GM21723 (cell line): ENCODE data around the gene BCKDHA.
"Not testable (repeated sequence)": the region's sequence is repeated elsewhere in the genome, so short reads cannot be mapped to it uniquely, and the experiment has no call there.

Experiments used
- ATAC-seq: cut with Tn5 transposase; IDR thresholded peaks from one replicate; pipeline ENCODE4 v1.9.1; 2021; ENCODE audit warnings: mild to moderate bottlenecking, moderate library complexity; ENCODE audit not compliant: unreplicated experiment

Gene BCKDHA

DNA sequence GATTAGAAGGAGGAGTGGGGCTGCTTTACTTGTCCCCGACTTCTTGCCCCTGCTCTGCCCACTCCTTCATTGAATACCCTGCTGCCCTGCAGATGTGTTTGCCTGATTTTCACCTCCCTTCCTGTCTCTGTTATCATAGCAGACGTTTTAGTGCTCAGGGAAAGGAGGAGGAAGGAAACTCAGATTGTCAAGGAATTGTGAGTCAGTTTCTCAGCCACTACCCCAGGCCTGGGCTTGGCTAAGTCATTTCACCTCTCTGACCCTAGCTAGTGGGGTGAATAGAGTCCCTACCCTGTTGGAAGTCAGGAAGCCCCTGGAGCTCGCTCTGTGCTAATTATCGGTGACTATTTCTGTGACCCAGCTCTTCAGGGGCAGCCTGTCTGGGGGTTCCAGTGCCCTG lies 3.9 kb downstream of the BCKDHA start:
- no peak for ATAC-seq

DNA sequence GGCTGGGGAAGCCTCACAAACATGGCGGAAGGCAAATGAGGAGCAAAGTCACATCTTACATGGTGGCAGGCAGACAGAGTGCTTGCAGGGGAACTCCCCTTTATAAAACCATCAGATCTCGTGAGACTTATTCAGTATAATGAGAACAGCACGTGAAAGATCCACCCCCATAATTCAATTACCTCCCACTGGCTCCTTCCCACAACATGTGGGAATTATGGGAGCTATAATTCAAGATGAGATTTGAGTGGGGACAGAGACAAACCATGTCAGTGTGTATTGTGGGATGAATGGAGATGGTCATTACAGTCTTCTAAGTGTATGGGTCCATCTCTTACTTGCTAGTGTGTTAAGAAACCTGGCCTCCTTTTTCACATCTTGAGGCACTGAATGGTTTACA lies 4.4 kb downstream of the BCKDHA start:
- ATAC-seq: no peak

DNA sequence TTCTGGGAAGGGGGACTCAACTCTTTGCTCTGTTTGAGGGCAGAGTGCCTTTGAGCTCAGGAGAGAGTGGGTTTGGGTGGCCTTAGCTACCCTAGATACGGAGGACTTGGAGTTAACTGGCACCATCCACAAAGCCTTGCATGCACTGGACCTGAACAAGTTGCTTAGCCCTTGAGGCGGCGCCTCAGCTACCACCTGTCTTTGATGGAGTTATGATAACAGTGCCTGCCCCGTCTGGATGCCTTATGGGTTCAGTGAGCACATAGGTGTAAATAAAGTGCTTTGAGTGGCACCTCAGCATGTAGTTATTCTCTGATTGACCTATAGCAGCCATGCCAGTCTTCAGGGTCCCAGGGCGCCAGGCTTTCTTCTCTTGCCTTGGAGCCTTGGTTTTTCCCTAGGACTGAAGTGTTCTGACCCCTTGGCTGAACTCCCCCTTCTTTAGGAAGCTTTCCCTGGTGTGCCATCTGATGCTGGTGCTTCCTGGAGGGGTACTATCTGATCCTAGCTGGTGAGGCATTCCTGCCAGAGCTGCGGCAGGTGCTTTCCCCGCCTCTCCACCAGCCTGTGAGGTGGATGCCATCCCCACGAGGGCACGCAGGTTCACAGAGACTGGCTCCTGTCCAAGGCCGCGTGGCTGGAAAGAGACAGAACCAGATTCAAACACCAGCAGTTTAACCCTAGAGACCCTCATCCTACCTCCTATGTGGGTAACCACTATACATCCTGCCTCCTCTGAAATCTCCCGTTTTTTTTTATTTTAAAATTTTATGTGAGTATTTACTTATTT lies 5.8 kb downstream of the BCKDHA start:
- ATAC-seq: no peak

DNA sequence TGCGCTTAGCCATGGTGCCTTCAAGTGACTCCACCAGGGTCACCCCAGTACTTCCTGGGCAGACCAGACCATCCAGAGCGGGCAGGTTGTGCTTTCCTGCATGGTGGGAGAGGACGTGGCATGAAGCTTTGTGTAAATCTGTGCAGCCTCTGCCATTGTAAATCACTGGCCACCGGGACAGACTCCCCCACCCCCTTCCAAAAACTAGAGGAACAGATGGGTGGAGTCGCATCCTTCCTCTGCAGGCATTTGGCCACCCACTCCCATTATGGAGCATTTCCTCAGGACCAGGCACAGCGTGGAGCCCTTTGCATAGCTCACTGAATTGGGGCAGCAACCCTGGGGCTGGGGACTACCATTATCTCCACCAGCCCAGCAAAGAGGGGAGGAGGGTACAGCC lies 8.2 kb downstream of the BCKDHA start:
- ATAC-seq: no peak

DNA sequence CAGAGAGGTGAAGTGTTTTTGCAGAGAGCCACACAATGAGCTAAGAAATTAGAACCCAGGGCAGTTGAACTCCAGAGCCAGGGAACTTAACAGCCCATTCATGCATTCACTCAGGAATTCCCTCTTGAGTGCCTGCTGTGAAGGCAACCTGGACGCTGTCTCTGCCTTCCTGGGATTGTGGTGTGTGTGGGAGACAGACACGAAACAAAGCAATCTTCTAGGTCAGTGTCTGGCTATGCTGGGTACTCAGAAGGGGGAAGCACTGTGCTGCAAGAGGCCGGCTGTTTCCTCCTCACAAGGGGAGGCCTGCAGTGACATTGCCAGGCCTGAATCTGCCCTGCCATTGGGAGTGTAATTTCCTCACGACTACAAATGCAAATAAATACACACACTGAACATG lies 9.7 kb downstream of the BCKDHA start:
- ATAC-seq: no peak

DNA sequence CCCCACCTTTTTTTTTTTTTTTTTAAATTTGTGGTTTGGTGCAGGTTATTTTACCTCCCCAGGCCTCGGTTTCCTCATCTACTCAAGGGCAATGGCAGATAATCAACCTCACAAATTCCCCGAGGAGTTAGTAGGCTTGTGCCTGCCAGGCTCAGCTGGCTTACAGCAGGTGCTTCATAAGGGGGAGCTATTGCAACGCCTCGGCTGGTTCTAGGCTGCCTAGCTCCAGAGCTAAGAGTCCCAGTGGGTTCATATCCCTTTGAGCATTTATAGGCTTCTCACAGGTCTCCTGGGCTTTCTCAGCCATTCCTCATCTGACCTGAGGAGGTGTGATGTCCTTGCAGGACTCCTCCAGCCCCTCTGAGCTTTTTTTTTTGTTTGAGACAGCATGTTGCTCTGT lies 10.6 kb downstream of the BCKDHA start:
- no peak for ATAC-seq

DNA sequence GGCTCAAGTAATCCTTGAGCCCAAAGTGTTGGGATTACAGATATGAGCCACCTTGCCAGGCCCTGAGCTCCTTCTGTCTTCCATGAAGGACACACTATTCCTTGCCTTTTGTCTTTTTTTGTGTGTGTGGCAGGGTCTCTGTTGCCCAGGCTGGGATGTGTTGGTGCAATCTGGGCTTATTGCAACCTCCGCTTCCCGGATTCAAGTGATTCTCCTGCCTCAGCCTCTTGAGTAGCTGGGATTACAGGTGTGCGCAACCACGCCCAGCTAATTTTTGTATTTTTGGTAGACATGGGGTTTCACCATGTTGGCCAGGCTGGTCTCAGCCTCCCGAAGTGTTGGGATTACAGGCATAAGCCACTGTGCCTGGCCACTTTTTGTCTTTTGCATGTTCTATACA lies 11.2 kb downstream of the BCKDHA start:
- ATAC-seq: not testable (repeated sequence)

DNA sequence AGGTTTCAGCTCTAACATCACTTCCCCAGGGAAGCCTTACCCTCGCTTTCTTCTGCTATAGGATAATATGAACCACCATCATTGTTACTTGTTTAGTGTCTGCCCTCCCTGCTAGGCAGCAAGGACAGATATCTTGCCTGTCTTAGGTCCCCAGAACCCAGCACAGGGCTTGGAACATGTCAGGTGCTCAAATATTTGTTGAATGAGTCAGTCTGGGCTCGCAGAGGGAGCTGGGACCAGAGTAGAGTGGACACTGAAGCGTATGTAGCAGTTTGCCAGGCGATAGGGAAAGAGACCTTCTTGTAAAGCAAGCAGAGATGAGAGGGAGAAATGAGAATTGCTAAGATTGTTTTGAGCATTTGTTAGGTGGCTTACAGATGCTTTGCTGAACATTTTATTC lies 11.7 kb downstream of the BCKDHA start:
- no peak for ATAC-seq

DNA sequence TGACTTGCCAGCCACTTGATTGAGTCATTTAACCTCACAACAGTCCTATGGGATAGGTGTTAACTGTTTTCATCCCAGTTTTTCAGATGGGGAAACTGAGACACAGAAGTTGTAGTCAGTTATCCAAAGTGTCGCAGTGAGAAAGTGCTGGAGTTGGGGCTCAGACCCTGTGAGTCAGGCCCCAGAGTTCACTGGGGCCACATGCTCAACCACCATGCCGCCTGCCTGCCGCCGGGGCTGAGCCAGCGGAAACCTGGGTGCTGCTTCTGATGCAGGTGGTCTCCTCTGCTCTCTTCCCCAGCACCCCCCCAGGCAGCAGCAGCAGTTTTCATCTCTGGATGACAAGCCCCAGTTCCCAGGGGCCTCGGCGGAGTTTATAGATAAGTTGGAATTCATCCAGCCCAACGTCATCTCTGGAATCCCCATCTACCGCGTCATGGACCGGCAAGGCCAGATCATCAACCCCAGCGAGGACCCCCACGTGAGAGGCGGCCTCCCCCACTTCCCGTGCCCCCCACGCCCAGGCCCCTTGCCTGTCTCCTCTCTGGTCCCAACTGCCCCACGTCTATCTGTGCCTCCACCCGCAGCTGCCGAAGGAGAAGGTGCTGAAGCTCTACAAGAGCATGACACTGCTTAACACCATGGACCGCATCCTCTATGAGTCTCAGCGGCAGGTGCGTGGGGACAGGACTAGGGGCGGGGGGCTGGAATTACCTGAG lies 12.9 kb downstream of the BCKDHA start:
- ATAC-seq: no peak

DNA sequence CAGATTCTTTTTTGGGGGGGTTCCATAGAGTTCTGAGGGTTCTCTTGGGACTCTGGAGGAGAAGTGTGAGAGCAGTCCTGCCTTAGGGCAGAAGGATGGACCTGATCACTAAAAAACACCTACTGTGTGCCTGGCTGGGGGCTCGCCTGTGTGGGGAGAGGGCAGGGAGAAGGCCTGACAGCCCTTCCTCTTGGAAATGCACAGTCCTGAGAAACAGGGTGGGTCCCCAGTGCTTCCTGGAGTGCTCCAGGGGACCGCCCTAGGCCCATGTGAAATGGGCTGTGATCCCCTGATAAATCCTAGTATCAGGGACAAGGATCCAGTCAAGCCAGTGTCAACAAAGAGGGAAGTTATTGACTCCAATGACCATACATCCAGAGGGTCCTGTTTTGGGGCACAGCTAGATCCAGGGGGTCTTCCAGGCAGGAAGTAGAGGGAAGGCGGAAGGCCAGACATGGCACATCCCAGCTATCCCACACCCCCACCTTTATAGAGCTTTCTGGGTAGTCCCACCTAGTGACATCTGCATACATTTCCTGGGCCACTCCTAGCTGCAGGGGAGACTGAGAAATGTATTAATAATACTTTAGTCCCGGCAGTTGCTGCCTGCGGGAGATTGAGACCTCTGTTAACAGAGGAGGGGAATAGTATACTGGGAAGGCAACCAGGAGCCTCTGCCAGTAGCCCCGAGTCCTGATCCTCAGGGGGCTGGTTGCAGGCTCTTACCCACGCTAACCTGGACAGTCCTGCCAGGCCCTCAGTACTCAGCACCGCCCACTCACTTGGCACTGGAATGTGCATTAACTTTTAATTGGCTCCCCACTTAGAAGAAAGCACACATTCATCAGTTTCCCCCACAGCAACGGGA lies 13.7 kb downstream of the BCKDHA start:
- no peak for ATAC-seq

DNA sequence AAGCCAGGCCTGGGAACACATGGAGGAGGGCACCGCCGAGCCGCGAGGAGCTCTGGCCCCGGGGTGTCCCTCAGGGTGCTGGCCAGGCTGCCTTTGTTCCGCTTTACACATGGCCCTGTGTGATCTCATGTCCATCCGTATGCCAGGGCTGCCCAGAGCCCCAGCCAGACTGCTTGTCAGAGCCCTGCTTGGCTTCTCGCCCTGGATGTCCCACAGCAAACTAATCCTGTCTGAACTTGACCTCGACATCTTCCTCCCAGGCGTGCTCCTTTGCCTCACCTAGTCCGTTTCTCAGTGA lies 14.3 kb downstream of the BCKDHA start:
- ATAC-seq: no peak

DNA sequence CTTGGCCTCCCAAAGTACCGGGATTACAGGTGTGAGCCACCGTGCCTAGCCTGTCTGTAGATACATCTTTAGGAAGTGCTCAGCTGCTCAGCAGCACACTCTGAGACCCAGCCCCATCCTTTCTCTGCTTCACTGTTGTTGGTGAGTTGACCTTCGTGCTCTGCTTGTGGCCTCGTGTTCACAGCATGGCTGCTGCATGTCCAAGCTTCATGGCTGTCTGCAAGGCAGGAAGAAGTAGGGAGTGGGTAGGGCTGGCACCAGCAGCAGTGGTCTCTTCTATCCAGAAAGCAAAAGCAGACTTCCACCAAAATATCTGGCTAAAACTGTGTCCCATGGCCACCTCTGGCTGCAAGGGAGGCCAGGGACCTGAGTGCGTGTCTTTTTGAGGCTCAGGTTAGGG lies 15.3 kb downstream of the BCKDHA start:
- ATAC-seq: no peak

DNA sequence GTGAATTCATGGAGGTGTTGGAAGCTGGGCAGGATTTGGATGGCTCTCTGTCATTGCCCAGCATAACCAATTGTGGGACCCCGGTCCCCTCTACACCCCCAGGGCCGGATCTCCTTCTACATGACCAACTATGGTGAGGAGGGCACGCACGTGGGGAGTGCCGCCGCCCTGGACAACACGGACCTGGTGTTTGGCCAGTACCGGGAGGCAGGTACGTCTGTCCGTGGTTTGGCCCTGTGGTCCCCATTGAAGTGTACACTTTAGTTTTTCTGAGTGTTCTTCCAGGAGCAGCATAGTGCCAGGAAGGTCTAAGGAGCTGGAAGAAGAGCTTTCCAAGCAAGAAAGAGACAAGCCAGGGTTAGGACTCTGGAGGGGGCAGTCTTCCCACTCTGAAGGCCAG lies 16.3 kb downstream of the BCKDHA start:
- ATAC-seq: no peak

DNA sequence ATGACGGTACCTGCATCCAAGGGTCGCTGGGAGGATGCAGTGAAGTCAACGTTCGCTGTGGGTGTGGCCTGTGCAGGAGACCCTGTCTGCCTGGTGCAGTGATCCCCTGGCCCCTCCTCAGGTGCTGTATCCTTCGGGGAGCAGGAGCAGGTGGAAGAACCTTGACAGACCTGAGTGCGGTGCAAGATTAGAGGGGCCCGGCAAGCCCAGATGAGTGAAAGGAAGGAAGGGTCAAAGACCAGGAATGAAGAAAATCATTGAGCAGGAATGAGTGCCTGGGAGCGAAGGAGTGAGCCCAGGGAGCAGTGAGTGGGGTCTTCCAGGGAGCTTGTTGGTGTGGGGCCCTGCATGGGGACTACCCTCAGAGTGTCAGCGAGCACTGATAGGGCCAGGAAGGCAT lies 16.8 kb downstream of the BCKDHA start:
- no peak for ATAC-seq

DNA sequence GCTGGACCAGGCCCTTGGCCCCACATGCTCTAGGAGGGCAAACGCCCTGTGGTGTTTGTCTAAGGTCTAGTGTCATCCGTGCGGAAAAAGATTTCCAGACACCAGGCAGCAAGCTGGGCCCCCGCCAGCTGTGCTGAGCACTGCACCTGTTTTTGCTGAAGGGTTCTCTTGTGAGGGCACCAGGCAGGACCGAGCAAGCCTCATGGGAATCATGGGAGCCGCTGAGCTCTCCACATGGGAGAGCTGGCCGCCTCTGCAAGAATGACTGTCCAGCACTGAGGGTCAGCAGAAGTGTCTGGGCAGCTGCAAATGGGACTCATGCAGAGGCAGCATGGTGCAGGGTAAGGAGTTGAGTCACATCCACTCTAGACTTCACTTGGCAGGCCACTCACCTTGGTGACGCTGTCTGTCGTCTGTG lies 17.5 kb downstream of the BCKDHA start:
- ATAC-seq: no peak

DNA sequence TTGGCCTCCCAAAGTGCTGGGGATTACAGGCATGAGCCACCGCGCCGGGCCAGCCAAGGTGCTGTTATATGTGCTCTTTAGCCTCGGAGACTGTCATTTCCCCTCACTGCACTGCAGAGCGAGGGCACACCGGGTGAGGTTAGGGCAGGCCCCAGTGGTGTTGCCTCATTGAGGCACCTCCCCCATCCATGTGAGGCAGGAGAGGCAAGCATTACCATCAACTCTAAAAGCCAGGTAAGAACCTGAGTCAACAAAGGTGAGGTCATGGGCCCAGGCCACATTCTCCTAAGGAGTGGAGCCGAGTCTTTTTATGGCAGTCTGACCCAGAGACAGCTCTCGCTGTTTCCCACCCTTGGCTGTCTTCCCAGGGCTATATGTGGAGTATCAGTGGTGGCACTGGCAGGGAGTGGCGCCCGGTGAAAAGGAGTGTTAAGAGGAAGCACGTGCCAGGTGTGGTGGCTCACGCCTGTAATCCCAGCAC lies 18.6 kb downstream of the BCKDHA start:
- no peak for ATAC-seq

DNA sequence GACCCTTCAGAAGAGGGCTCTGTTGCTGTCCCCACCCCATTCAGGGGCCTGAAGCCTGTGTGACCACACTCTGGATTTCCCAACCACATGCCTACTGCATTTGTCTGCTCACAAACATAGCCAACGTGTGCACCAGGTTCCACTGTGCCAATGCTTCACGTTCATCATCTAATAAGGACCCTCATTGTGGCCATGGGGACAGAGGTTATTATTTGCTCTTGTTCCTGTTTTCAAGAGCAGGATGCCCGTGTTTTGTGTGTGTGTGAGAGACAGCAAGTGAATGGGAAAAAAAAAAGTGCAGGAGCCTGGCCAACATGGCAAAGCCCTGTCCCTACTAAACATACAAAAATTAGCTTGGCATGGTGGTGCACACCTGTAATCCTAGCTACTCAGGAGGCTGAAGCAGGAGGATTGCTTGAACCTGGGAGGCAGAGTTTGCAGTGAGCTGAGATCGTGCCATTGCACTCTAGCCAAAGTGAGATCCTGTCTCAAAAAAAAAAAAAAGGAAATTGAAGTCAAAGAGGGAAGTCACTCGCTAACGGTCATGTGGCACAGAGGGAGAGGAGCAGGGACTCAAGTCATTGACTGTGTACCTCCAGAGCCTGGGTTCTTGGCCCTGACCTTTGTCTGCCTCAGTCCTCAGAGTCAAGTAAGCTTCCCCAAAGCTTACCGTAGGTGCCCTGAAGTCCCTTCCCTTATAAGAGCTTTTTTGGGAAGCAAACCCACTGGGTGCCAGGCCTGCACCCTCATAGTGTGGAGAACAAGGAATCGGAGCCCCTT lies 22.7 kb downstream of the BCKDHA start:
- no peak for ATAC-seq

DNA sequence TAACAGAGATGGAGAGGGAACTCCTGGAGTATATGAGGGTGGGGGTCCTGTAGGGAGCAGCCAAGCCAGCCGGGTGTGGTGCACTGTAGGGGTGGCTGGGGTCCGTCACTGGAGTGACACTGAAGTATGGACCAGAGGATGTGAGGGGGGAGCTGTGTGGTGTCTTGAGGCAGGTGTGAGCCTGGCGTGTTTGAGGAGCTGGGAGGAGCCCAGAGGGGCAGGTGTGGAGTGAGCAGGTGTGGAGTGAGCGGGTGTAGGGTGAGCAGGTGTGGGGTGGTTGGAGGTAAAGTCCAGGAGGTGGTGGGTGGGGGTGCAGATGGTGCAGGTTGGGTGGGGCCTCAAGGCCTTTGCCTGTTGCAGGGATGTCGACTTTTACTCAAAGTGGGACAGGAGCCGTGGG lies 23.7 kb downstream of the BCKDHA start:
- ATAC-seq: no peak

DNA sequence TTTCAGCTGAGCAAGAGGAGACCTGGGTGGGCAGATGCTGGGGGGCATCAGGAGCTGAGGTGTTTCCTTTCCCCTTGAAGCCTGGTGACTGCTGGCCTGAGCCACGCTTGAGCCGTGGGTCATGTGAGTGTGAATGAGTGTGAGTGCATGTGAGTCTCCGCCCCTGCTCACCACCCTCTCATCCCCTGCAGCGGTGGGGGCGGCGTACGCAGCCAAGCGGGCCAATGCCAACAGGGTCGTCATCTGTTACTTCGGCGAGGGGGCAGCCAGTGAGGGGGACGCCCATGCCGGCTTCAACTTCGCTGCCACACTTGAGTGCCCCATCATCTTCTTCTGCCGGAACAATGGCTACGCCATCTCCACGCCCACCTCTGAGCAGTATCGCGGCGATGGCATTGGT lies 24.4 kb downstream of the BCKDHA start:
- ATAC-seq: no peak

DNA sequence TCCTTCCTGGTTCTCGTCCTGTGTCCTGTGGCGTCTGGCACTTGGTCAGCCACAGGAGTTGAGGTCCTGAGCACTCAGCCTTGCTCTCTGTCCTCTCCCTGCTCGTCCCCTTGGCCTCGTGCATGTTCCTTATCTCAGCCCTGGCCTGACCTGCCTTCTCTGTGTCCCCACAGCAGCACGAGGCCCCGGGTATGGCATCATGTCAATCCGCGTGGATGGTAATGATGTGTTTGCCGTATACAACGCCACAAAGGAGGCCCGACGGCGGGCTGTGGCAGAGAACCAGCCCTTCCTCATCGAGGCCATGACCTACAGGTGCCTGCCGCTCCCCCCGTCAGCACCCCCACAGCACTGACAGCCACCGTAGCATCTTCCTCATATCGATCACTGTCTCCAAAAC lies 24.8 kb downstream of the BCKDHA start:
- no peak for ATAC-seq

DNA sequence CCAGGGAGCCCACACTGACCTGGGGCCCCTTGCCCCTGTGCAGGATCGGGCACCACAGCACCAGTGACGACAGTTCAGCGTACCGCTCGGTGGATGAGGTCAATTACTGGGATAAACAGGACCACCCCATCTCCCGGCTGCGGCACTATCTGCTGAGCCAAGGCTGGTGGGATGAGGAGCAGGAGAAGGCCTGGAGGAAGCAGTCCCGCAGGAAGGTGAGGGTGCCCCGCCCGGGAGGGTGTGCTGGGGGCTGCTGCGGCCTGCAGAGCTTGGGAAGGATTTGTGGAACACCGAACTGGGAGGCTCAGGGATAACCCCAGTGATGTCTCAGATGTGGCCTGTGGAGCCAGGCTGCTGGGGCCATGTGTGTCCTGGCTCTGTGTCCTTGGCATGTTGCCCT lies 25.3 kb downstream of the BCKDHA start:
- ATAC-seq: no peak
